Bone marrow (tissue), 2 donors: ENCODE results near the gene CNDP1.

Experiments
- DNase-seq, 2 donors: peaks; one replicate each; lab custom pipeline; 2025; lab: John Stamatoyannopoulos, UW

The CNDP1 gene

DNA sequence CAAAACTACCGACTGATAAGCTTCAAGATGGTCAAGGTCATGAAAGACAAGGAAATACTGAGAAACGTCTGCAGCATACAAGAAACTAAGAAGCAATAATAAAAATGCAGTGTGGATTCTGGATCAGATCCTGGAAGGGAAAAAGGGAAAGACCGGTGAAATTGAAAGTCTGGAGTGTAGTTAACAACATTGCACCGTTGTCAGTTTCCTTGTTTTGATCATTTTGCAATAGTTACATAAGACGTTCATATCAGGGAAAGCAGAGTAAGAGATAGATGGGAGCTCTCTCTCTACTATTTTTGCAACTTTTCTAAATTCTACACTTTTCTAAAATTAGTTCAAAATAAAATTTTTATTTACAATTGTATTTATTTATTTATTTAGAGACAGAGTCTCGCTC is 48.3 kb downstream of the CNDP1 start:
- no peak for DNase-seq

DNA sequence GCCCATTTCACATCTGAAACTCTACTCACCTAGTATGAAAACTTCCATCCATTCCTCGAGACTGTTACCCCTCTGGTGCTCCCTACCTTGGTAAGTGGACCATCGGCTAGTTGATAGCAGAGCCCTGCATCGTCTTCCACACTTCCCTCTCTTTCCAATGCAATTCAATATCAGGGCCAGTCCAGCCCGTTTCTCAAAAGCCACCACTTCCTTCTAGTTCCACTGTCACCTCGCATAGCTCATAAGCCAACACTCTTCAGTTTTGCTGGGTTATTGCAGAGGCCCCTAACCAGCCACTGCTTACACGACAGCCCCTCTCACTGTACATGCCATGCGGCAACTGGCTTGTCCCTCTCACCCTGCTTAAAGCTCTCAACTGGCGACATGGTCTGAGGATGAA is 53.1 kb downstream of the CNDP1 start:
- DNase-seq, result no peak

DNA sequence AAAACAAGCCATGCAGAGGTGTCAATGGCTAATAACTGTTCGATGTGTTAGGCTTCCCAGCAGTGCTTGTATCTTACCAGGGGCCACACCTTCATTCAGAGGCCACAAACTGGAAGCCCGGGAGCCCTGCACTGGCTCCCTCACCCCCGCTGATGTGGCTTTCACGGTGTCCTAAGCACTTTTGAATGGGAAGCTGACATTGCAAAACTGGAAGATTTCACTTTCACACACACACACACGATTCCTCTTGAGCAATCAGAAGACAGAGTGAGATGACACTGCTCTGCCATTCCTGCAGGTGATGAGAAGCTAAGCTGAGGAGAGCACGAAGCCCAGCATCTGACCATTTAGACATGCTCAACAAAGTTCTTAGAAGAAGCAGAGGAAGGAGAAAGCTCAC is 54.7 kb downstream of the CNDP1 start:
- peak in 1 of 2 donors; percentile 10 for DNase-seq

DNA sequence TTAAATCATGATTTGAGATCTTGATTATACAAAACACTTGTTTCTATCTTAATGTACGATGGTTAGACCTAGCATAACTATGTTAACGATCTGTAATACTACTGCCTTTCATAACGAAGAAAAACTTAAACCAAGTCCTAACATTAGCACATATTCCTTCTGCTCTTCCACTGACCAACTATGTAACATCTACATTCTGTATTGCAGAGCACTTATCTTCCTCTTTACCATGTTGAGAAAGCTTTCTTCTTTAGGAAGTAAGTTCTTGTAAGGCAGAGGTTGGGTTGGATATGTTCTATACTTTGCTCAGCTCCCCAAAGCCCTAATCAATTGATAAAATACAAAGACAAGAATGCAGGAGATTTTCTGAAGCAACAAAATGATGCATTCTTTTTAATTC is 55.5 kb downstream of the CNDP1 start:
- DNase-seq, result no peak

DNA sequence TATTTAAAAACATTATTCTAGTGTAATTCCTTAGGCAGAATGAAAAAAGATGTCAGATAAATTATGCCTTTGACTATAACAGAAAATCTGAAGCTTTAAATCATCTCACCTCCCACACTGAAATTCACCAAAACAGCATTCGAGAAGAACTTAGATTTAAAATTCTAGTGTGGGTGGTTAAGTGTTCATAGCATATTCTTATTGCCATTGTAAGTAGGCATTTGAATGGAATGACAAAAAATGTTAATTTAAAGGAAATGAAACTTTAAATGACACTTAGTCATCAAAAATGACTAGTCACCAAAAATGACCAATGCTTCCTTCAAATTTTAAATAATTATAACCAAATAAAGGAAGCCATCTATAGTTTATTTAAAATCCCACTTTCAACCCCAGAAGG is 56.4 kb downstream of the CNDP1 start:
- no peak for DNase-seq

DNA sequence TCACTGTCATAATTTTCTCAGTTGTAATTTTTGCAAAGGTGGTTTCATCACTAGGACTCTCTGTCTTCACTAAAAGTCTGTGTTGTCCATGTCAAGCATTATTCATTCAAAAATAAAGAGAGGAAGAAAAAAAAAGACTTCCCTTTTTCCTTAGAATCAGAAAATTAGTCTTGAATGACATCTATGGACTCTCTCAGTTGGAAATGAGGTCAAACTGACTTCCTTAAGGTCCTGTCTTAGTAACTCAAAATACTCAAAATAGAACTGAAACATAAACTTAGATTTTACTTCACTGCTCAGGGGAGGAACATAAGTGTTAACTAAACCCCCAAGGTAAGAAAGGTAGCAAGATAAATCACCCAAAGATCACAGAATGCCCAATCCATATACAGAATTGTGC is 61.1 kb downstream of the CNDP1 start:
- peak in 1 of 2 donors; percentile 25 for DNase-seq

DNA sequence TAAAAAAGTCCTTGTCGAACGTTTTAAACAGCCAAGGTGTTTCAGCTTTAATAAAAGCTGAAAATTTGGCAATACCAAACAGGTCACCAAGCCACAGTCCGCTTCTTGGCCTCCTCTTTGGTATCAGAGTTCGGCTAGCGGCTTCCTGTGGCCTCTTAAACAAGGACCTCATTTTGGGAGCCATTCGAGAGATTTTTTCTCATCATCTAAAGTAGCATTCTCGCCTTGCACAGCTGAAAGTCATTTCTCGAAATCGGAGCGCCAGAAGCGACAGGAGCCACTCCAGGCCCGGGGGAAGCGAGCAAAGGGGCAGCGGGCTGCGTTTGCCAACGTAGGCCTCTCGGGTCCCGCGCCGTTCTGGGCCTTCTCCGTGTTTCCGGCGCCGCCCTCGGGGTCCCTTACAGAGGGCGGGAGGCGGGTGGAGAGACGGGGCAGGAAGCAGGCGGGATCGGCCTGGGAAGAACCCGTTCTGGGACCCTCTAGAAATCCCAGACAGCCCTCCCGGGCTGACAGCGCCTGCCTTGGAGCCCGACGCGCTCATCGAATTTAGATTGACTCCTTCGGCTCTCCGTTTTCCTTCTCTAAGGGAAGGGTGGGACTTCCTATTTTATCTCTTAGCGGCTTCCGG is 62.8 kb downstream of the CNDP1 start:
- DNase-seq, result peak in 1 of 2 donors; percentile 88

DNA sequence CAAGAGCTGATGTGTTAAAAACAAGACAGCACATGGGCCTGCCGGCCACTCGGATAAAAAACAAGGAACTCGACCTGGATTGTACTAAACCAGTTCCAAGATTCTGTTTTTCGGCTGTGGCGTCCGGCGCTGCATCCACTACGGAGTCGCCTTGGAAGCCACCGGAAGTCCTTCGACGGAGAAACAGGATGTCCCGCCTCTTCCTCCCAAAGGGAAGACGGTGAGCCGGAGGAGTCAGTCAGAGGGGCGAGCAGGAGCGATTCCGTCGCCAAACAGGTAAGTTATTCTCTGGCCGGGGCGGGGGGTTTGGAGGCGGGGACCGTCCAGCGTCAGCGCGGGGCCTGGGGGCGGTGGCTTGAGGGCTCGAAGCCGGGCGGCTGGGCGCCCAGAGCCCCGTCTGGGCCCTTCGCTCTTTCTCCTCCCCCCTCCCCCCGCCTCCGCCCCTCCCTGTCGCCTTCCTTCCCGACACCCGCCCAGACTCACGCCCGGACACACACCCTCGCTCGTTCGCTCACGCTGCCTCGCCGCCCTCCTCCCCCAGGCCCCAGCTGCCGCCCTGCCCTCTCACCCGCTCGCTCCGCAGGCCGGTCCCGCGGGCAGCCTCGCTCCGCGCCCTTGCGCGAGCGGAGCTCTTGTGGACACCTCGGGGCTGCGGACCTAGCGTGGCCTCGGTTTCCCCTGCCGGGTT is 63.5 kb downstream of the CNDP1 start, which contains the start of gene ZNF407:
Gene ZNF407, plus strand, starts transcription at position 209 of the 688 bp plus-strand sequence. CDS start 33,150 bp downstream, outside the sequence.
- peak; percentile 91 to 97 for DNase-seq

DNA sequence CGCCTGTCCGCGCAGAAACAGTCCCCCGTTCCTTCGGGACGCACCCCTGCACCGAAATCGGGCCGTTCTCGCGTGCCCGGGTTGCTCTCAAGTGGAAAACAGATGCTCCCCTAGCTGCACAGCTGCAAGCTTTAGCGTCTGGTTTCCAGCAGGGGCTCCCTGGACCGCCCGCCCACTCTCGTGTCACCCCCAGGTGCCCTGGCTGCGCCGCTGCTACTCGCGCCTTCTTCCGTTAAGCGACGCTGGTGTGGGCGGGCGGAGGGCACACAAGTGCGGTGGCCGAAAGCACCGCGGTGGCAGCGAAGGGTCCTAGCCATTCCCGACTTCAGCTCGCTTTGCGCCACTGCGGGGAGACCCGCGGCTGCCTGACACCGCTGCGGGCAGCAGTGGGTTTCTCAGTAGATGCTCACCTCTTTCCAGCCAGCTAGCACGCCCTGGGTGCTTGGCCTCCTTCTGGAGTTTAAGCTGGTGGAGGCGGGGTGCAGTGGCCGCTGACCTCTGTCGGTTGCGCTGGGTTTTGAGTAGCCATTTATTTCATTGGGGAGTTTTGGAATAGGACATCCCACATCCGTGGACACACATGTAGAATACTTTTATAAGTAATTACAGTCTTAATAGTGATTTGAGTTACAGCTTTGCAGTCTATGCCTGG is 64.2 kb downstream of the CNDP1 start:
- peak; percentile 31 to 45 for DNase-seq

DNA sequence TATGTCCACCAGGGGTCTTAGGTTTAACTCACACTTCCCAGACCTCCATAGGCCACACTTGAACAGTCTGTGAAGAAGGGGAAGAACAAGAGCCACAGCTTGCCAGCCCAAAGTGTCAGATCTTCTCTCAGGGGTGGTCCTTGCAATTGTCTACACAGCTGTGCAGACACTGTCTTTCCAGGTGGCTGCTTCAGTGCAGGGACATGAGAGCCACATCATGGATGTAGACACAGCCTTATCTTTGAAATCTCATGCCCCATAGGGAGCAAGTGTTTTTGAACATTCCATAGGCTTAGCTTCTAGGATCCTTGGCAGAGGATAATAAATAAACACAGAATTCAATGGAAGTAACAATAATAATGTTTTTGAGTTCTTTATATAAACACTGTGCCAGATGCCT is 70.1 kb downstream of the CNDP1 start:
- DNase-seq, result no peak

DNA sequence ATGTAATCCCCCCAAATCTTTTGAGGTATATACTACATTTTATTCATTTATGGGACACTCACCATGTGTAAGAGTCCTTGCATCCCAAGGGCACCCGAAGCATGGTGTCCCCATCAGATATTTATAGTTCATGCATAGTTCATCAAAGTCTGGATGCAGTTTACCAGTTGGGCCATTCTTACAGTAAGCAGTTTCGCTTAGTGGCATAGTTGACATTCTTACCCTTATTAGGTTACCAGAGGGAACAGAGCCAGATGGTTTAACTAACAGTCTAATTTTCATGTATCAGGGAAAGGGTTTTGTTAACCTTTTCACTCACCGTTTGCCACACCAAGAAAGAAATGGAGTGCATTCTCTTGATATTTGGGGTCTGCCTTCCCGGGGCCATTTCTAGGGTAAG is 70.5 kb downstream of the CNDP1 start:
- DNase-seq, result no peak

DNA sequence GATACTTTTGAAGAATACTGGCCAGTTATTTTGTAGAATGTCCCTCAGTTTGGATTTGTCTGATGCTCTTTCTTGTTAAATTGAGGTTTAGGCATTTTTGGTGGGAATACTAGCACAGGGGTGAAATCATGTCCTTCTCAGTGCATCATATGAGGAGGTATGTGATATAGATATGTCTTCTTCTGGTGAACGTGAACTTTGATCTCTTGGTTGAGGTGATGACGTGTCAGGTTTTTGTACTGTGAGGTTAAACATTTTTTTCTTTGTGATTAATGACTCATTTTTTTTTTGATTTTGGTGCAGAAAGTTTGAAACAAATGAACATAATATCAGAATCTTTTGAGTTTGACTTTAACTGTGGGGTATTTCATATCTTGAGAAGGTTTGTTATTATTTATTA is 74.4 kb downstream of the CNDP1 start:
- no peak for DNase-seq

DNA sequence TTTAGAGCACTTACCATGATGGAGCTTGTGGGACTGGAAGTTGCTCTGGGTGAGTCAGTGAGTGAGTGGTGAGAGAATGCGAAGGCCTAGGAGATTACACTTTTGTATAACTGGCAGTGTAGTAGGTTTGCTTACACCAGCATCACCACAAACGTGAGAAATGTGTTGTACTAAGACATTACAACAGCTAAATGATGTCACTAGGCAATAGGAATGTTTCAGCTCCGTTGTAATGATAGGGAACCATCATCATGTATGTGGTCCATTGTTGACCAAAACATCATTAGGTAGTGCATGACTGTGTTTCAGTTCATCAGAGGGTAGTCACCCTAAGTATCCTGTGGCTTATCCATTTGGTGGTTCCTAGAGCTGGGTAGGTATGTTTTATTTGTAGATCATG is 75.2 kb downstream of the CNDP1 start:
- no peak for DNase-seq

DNA sequence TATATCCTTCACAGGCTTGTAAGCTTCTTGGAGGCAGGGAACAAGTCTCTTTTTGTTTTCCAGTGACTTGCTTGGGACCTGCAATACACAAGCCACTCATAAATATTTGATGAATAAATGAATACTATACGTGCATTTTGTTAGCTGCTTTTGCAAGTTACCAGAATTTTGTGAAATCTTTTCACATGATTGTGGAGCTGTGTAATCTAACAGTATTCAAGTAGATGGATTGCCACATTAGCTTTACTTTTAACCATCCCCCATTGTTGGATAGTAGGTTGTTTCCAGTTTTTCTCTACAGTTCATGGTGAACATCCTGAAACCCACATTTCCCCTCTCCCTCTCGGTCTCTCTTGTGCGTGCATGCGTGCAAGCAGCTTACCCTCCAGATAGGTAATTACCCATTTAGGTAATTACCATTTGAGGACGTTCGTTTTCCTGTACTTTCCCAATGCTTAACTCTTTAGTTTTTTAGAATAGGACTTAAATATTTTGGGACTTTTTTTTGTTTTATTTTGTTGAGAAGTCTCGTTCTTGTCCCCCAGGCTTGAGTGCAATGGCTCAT is 75.8 kb downstream of the CNDP1 start:
- DNase-seq, result no peak

DNA sequence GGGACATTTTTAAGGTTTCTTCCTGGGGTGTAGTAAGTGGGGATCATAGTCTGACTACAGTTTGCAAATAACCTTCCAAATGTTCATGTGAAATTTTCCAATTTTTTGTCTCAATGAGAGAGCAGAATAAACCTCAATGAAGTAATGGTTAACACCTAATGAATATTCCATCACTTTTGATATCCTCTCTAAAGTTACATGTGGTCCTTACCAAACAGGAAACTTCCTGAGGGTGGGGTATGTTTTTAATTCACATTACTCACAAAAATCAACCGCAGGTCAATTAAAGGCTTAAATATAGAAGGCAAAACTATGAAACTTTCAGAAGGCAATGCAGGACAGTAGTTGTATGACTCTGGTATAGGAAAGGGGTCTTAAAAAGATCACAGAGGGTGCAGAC is 76.6 kb downstream of the CNDP1 start:
- no peak for DNase-seq

DNA sequence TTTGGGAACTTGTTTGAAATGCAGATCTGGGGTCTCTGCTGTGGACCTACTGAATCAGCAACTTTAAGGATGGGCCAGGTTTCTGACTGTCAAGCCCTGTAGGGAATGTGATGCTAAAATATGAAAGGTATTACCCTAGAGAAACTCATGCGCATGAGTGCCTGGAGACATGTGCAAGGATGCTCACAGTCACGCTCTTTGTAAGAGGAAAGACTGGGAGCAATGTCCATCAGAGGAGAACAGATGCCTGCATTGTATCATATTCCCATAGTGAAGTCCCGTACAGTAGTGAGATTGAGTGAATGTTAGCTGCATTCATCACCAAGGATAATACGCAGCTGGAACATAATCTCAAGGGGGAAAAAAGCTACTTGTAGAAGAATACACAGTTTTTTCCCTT is 77.5 kb downstream of the CNDP1 start:
- no peak for DNase-seq

DNA sequence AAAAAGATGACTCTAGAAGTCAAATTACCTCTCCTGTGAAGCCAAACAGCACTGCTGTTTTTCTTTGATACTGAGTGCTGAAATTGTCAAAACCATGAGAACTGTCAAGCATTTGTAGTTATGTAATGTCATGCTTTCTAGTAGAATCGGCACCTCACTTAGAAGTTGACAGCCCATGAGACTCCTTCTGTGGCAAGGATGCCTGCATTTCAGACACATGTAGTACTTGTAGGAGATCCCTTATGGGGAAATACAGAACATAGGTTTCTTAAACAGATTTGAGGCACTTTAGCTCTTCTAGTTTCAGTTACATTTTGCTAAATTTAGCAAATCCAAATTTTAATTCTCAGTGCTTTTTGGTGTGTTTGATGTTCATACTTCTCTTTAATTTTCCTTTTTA is 79.1 kb downstream of the CNDP1 start:
- DNase-seq, result no peak

DNA sequence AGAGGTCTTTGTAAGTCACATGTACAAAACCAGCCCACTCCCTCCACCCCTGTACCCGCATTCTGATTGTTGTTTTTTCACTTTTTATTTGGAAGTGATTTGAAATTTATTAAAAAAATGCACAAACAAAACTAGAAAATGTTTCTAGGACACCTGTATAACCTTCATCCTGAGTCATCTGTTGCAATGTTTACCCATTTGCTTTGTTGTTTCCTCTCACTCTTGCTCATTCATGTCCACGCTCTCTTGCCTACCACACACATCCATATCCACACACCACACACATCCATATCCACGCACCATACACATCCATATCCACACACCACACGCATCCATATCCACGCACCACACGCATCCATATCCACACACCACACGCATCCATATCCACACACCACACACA is 82.2 kb downstream of the CNDP1 start:
- no peak for DNase-seq

DNA sequence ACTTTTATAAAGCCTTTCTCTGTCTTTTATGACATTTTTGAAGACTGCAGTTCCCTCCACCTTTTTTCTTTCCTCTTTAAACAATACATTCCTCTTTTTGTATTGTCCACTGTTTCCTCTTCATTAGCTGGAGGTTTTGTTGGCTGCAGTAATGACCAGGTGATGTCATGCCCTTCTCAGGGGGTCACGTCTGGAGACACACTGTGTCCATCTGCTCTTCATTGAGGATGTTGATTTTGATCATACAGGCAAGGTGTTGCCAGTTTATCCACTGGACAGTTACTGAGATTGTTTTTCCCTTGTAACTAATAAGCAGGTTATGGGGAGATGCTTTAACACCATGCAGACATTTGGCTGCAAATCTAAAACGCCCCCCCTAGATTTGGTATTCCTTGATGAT is 83.2 kb downstream of the CNDP1 start:
- DNase-seq, result no peak

DNA sequence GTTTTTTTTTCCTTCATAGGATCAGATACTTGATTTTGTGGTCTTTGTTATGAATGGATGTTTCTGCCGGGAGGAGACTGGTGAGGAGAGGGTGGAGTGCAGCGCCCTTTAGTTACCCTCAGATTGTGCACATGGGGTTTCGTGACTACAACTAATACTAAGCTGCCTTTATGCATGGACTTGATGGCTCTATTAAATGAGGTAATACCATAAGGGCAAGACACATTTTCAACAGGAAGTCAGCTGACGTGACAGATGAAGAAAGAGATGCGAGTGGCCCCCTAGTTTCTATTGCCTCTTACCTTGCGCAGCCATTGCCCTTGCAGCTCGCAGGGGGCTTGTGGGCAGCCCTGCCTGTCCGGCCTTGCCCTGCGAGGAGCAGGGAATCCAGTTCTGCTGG is 87.8 kb downstream of the CNDP1 start:
- DNase-seq, result no peak

DNA sequence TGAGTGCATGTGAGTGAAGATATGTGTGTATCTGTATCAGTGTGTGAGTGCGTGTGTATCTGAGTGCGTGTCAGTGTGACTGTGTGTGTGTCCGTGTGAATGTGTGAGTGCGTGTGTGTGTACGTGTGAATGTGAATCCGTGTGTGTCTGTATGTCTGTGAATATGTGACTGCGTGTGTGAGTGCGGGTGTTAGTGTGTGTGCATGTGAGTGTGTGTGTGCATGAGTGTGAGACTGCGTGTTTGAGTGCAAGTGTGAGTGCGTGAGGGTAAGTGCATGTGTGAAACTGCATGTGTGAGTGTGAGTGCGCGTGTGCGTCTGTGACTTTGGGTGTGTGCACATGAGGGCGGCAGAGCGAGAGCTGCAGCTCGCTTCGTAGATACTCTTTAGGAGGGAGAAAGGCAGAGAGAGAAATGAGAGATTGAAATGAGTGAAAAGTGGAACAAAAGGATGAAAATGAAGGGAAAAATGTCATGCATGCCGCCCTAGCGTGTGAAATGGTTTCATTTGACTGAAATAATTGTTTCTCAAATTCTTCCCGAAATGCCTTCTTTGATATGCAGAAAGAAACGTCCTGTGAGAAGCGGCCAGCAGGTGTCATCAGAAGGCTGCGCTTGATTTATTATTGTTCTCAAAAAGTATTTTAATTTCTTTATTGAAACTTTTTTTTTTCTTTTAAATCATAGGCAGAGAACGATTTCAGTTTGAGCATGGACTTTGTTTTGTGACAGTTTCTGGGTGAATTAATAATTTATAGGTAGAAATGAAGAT is 88.9 kb downstream of the CNDP1 start:
- DNase-seq, result no peak

DNA sequence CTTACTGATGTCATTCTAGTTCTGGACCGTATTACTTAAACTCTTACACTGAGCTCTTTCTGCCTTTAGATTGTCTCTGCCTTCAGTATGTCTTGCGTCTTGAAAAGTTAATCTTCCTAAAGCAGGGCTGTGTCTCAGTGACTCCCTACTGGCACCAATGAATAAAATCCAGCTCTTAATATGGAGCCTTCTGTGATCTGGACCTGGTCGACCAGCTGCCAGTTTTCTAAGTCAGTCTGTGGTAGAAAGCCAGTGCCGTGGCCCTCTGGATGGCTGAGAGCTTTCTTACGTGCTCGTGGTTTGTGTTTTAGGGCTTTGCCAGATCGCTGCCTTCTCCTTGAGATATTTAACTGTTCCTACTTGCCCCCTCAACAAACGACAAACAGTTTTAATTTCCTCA is 90.2 kb downstream of the CNDP1 start:
- no peak for DNase-seq
